Sigmoid colon (tissue), 7 donors: ENCODE results near the gene R3HCC1L. TPM values are rescaled to one million over a fixed set of nuclear protein-coding genes. Genes with fewer than 3 reads are reported as not detected.

Source experiments
- DNase-seq: peaks from one replicate; pipeline ENCODE4 v3.0.0-alpha.2; 2019
- H3K27ac ChIP-seq, 4 donors: fragments of 200-600 bp; sonication (generic); one replicate each; pipeline ENCODE4 v1.5.1; 2016 to 2019; ENCODE audit warnings: mild to moderate bottlenecking in 1 of 4
- H3K27me3 ChIP-seq, 3 donors: fragments of 200-600 bp; sonication (generic); one replicate each; pipeline ENCODE4 v1.5.1; 2019; ENCODE audit warnings: mild to moderate bottlenecking in 1 of 3
- H3K36me3 ChIP-seq, 4 donors: fragments of 200-600 bp; sonication (generic); one replicate each; pipeline ENCODE4 v1.5.1; 2016 to 2019
- H3K4me1 ChIP-seq, 4 donors: fragments of 200-600 bp; sonication (generic); one replicate each; pipeline ENCODE4 v1.5.1; 2017 to 2019
- H3K4me3 ChIP-seq, 4 donors: fragments of 200-600 bp; sonication (generic); one replicate each; pipeline ENCODE4 v1.5.1; 2017 to 2019; ENCODE audit warnings: mild to moderate bottlenecking in 2 of 4, moderate library complexity in 1 of 4
- H3K9me3 ChIP-seq, 4 donors: fragments of 200-600 bp in 3 of 4; sonication (generic) in 3 of 4; one replicate each; pipeline versions ENCODE4 v1.5.1 to v1.6.1; 2013 to 2019
- EP300 ChIP-seq, 4 donors: sonication (generic); formaldehyde crosslinking; IDR thresholded peaks; one replicate each; pipeline ENCODE4 v1.6.1; 2017; ENCODE audit warnings: antibody characterized with exemption in 4 of 4
- POLR2A ChIP-seq, 2 donors: fragments of 450-650 bp; IDR thresholded peaks; one replicate each; pipeline ENCODE4 v1.6.1; 2016; ENCODE audit warnings: antibody characterized with exemption in 2 of 2, mild to moderate bottlenecking in 2 of 2, moderate library complexity in 2 of 2
- POLR2AphosphoS5 ChIP-seq, 4 donors: sonication (generic); formaldehyde crosslinking; IDR thresholded peaks; one replicate each; pipeline ENCODE4 v1.6.1; 2017; ENCODE audit warnings: antibody characterized with exemption in 4 of 4
- WGBS, 2 donors: extraction: QIAGEN DNeasy Blood & Tissue Kit; methylation state at CpG; one replicate each; pipeline ENCODE4 v1.1.7; 2013; 5-methylcytosine and 5-hydroxymethylcytosine counted together
- intact Hi-C: fragments of 100-400 bp; cut with DNase I; formaldehyde crosslinking; loops from one replicate; pipeline ENCODE4 v1.15.1; 2023
- polyA plus RNA-seq, 3 donors: library from polyadenylated mRNA; stranded (reverse); fragments of 200-250 nt; gene quantifications; one replicate each; pipeline ENCODE4 v1.2.3, GENCODE V29; 2013
- total RNA-seq, 4 donors: library from RNA; depleted of rRNA; stranded (reverse); fragments of >200 nt; gene quantifications; one replicate each; pipeline ENCODE4 v1.1.0, GENCODE V29; 2016
- TF ChIP-seq, protein P1 (sequence below), 4 experiments: fragments of 450-650 bp in 3 of 4; fragments of 200-600 bp in 1 of 4; IDR thresholded peaks; one replicate each; pipeline ENCODE4 v1.5.1; 2016 to 2019; ENCODE audit warnings: antibody characterized with exemption in 4 of 4, mild to moderate bottlenecking in 3 of 4, moderate library complexity in 2 of 4
- donor health status: healthy with polysubstance abuse.
- donor health status: Bipolar disorder and iron deficiency.
- donor health status: healthy.

The R3HCC1L gene
- total and polyA plus RNA-seq, 7 donors: 11.6 to 15.0 (median 13.9) TPM

DNA sequence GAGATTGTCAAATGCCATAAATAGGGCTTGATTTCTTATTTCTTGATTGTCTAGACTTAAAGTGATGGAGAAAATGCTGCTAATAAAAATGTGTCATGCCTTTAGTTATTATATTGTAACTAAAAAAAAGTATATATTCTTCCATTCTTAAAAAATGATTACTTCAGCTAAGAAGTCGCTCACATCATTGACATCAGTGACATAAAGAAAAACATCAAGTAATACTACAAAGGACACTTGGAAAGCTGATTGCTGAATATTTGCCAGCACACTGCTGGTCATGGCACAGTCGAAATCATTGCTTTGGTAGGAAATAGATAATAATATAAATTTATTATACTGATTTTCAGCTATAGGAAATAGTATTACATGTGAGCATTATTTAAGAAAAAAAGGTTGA lies 70.9 kb downstream of the R3HCC1L start:
- 96 to 97% methylated on average over 2 of the region's 2 CpGs for WGBS, 2 donors
- Histone ChIP-seq H3K4me3 (no peak overlapping the region), H3K27me3 (no peaks in the 10 kb centered on the region), H3K36me3 (peaks cover 0 to 22% (median 2%) of the 10 kb centered on the region in 4 donors), H3K9me3 (no peaks in the 10 kb centered on the region), H3K4me1 (no peaks in the 10 kb centered on the region), H3K27ac (no peak overlapping the region)
- intact Hi-C loops: no loop called here
- TF ChIP-seq EP300 (IDR thresholded peaks at IDR 0.05): no peak
- no peak for TF ChIP-seq POLR2A (IDR thresholded peaks at IDR 0.05)
- TF ChIP-seq POLR2AphosphoS5 (IDR thresholded peaks at IDR 0.05): no peak
- TF ChIP-seq, protein P1, sequence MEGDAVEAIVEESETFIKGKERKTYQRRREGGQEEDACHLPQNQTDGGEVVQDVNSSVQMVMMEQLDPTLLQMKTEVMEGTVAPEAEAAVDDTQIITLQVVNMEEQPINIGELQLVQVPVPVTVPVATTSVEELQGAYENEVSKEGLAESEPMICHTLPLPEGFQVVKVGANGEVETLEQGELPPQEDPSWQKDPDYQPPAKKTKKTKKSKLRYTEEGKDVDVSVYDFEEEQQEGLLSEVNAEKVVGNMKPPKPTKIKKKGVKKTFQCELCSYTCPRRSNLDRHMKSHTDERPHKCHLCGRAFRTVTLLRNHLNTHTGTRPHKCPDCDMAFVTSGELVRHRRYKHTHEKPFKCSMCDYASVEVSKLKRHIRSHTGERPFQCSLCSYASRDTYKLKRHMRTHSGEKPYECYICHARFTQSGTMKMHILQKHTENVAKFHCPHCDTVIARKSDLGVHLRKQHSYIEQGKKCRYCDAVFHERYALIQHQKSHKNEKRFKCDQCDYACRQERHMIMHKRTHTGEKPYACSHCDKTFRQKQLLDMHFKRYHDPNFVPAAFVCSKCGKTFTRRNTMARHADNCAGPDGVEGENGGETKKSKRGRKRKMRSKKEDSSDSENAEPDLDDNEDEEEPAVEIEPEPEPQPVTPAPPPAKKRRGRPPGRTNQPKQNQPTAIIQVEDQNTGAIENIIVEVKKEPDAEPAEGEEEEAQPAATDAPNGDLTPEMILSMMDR (IDR thresholded peaks at IDR 0.05): no peak
- no peak for DNase-seq

DNA sequence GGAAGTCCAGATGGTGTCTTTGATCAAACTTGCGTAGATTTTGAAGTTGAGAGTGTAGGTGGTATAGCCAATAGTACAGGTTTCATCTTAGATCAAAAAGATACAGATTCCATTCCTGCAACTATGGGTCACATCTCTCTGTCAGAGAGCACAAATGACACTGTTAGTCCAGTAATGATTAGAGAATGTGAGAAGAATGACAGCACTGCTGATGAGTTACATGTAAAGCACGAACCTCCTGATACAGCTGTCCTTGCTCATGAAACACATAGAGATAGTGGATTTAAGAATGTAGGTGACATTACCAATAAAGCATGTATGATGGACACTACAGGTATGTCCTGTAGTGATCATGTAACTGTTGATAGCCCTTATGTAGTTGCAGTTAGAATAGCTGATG lies 74.5 kb downstream of the R3HCC1L start:
- Histone ChIP-seq H3K4me3 (no peak overlapping the region), H3K36me3 (peaks cover 0 to 22% (median 2%) of the 10 kb centered on the region in 4 donors), H3K4me1 (peaks cover 0 to 15% (median 8%) of the 10 kb centered on the region in 4 donors), H3K27ac (no peak overlapping the region), H3K27me3 (no peaks in the 10 kb centered on the region), H3K9me3 (no peaks in the 10 kb centered on the region)
- no peak for DNase-seq
- intact Hi-C loops: no loop called here
- TF ChIP-seq, protein P1 (IDR thresholded peaks at IDR 0.05): no peak
- no peak for TF ChIP-seq EP300 (IDR thresholded peaks at IDR 0.05)
- TF ChIP-seq POLR2A (IDR thresholded peaks at IDR 0.05): no peak
- TF ChIP-seq POLR2AphosphoS5 (IDR thresholded peaks at IDR 0.05): no peak
- 89 to 100% methylated on average over 2 of the region's 2 CpGs for WGBS, 2 donors

DNA sequence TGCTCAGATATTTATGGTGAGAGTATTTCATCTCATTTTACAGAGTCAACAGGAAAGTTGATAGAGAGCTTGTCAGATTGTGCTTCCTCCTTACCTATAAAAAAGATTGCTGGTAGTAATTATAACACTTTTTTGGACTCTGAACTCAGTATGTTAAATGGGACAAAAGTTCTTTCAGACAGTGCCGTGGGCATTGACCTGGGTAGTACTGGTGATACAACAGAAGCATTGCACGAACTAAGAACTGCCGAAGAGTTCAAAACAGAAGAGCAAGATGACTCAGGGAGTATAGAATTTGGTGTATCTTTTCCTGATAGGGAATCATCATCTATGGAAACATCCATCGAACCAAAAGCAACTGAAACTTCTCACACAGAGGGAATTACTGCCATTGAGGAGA lies 75.0 kb downstream of the R3HCC1L start:
- no peak for TF ChIP-seq POLR2AphosphoS5 (IDR thresholded peaks at IDR 0.05)
- TF ChIP-seq EP300 (IDR thresholded peaks at IDR 0.05): no peak
- TF ChIP-seq POLR2A (IDR thresholded peaks at IDR 0.05): no peak
- TF ChIP-seq, protein P1 (IDR thresholded peaks at IDR 0.05): no peak
- H3K4me1 ChIP-seq: peaks cover 0 to 15% (median 8%) of the 10 kb centered on the region in 4 donors
- WGBS, 2 donors: 26 to 74% methylated on average over 4 of the region's 4 CpGs
- intact Hi-C loops: no loop called here
- no peak for DNase-seq
- H3K27ac ChIP-seq: no peak overlapping the region
- peaks cover 0 to 22% (median 2%) of the 10 kb centered on the region in 4 donors for H3K36me3 ChIP-seq
- no peaks in the 10 kb centered on the region for H3K9me3 ChIP-seq
- H3K4me3 ChIP-seq: no peak overlapping the region
- H3K27me3 ChIP-seq: no peaks in the 10 kb centered on the region

DNA sequence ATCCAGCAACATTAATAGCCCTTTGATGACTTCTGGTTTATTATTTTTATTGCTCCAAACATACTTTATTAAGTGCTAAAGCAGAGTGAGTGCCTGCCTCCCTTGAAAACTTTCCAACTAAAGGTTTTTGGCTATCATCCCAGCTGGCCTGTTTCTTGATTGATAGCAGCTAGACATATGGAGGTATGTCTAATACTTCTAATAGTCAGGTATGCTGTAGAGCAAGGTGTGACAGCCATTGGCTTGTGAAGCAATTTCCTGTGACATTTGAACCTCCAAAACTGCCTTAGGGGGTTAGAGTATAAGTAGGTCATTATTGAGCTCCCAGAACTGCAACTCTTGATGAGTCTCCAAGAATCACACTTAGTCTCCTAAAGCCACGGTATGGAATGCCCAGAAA lies 77.7 kb downstream of the R3HCC1L start:
- DNase-seq: no peak
- TF ChIP-seq POLR2A (IDR thresholded peaks at IDR 0.05): no peak
- TF ChIP-seq, protein P1 (IDR thresholded peaks at IDR 0.05): no peak
- no peak for TF ChIP-seq POLR2AphosphoS5 (IDR thresholded peaks at IDR 0.05)
- no peak for TF ChIP-seq EP300 (IDR thresholded peaks at IDR 0.05)
- Histone ChIP-seq H3K4me3 (no peak overlapping the region), H3K27me3 (no peaks in the 10 kb centered on the region), H3K9me3 (no peaks in the 10 kb centered on the region), H3K27ac (no peak overlapping the region), H3K4me1 (peaks cover 0 to 15% (median 8%) of the 10 kb centered on the region in 4 donors), H3K36me3 (peaks cover 0 to 22% (median 2%) of the 10 kb centered on the region in 4 donors)
- intact Hi-C loops: no loop called here
- WGBS, 2 donors: 90 to 92% methylated on average over 1 of the region's 1 CpG

DNA sequence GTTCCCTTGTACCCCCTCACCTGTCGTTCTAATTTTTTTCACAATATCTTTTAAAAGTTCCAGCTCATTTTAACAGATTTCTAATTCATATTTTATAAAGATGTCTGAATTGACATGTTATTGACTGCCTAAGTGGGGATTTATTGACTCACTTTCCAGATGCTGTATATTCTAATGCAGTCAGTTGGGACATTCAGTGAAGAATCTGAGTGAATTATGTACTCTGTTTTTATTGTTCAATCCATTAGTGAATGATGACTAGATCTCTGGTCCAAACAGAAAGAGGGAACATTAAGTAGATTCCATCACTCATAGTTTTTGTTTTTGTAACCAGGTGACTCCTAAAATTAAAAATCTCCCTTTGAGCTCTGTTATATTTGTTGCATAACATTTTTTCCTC lies 79.3 kb downstream of the R3HCC1L start:
- no peaks in the 10 kb centered on the region for H3K27me3 ChIP-seq
- no peak overlapping the region for H3K27ac ChIP-seq
- intact Hi-C loops: no loop called here
- peaks cover 0 to 13% (median 0%) of the 10 kb centered on the region in 4 donors for H3K36me3 ChIP-seq
- H3K4me1 ChIP-seq: peaks cover 0 to 15% (median 8%) of the 10 kb centered on the region in 4 donors
- TF ChIP-seq, protein P1 (IDR thresholded peaks at IDR 0.05): no peak
- TF ChIP-seq POLR2A (IDR thresholded peaks at IDR 0.05) (no peak), EP300 (IDR thresholded peaks at IDR 0.05) (no peak), POLR2AphosphoS5 (IDR thresholded peaks at IDR 0.05) (no peak)
- no peak for DNase-seq
- no peak overlapping the region for H3K4me3 ChIP-seq
- WGBS, 2 donors: 94 to 98% methylated on average over 1 of the region's 1 CpG
- H3K9me3 ChIP-seq: no peaks in the 10 kb centered on the region
